B cell (primary cell): ENCODE measurements around the gene PAMR1. TPM values are rescaled to one million over a fixed set of nuclear protein-coding genes. Genes with fewer than 3 reads are reported as not detected.

Experiments used
- ATAC-seq: fragments of 200-7000 bp; cut with Tn5 transposase; one replicate; pipeline ENCODE4 v1.10.0; 2021; ENCODE audit warnings: low read depth, mild to moderate bottlenecking, moderate number of reproducible peaks, moderate library complexity
- CTCF ChIA-PET: fragments of 350-600 bp; sonication (Branson Sonifier 250); formaldehyde crosslinking; loops from one replicate; lab custom pipeline; 2021; ENCODE audit warnings: antibody characterized with exemption, inconsistent platforms; lab: Charles Lee
- POLR2A ChIA-PET: fragments of 350-600 bp; sonication (Branson Sonifier 250); formaldehyde crosslinking; loops from one replicate; lab custom pipeline; 2021; ENCODE audit warnings: antibody characterized with exemption; lab: Charles Lee
- DNase-seq: peaks from one replicate; pipeline ENCODE4 v3.0.0; 2013
- H2AFZ ChIP-seq: 2 replicates; pipeline ENCODE4 v1.6.1; 2012; ENCODE audit warnings: mild to moderate bottlenecking, low read depth, low read length; ENCODE audit not compliant: insufficient read depth, poor library complexity, severe bottlenecking
- H3K27ac ChIP-seq, 2 donors: 1 replicate in 1 of 2; 2 replicates in 1 of 2; pipeline ENCODE4 v1.5.1; 2012 to 2013; ENCODE audit warnings: low read length in 2 of 2, mild to moderate bottlenecking in 2 of 2, moderate library complexity in 1 of 2
- H3K27me3 ChIP-seq, 4 experiments: fragments of 200-600 bp in 1 of 4; sonication (generic) in 1 of 4; replicated peaks in 1 of 4; 1 replicate in 2 of 4; 2 replicates in 2 of 4; pipeline versions ENCODE4 v1.6.1 to v1.7.0; 2013 to 2016; ENCODE audit warnings: low read length in 3 of 4, mild to moderate bottlenecking in 2 of 4, mixed read lengths in 1 of 4, moderate library complexity in 1 of 4; ENCODE audit not compliant: insufficient read depth in 4 of 4, control insufficient read depth in 3 of 4; ENCODE audit errors: control extremely low read depth in 1 of 4
- H3K36me3 ChIP-seq, 2 experiments: replicated peaks in 1 of 2; 1 replicate in 1 of 2; 2 replicates in 1 of 2; pipeline versions ENCODE4 v1.6.1 to v1.7.1; 2013; ENCODE audit warnings: low read length in 1 of 2; ENCODE audit not compliant: insufficient read depth in 2 of 2, control insufficient read depth in 1 of 2; ENCODE audit errors: control extremely low read depth in 1 of 2, extremely low read depth in 1 of 2
- H3K4me1 ChIP-seq, 2 donors: fragments of 200-600 bp in 1 of 2; sonication (generic) in 1 of 2; 1 replicate in 1 of 2; 2 replicates in 1 of 2; pipeline versions ENCODE4 v1.5.1 to v1.6.1; 2013 to 2017; ENCODE audit warnings: low read length in 2 of 2; ENCODE audit not compliant: control insufficient read depth in 2 of 2, insufficient read depth in 2 of 2
- H3K4me2 ChIP-seq: replicated peaks from 2 replicates; pipeline ENCODE3; 2012; ENCODE audit warnings: mild to moderate bottlenecking, low read depth, low read length; ENCODE audit not compliant: poor library complexity, severe bottlenecking
- H3K4me3 ChIP-seq, 5 experiments: fragments of 200-600 bp in 1 of 5; sonication (generic) in 1 of 5; 1 replicate in 3 of 5; 2 replicates in 2 of 5; pipeline versions ENCODE4 v1.5.1 to v1.7.0; 2011 to 2016; ENCODE audit warnings: low read length in 4 of 5, mild to moderate bottlenecking in 4 of 5, low read depth in 2 of 5, control low read depth in 1 of 5, moderate library complexity in 1 of 5; ENCODE audit not compliant: insufficient read depth in 1 of 5; ENCODE audit errors: control extremely low read depth in 1 of 5, extremely low read depth in 1 of 5
- H3K79me2 ChIP-seq: fragments of 200-600 bp; sonication (generic); one replicate; pipeline ENCODE4 v1.6.0; 2016; ENCODE audit warnings: low read length; ENCODE audit not compliant: control insufficient read depth, insufficient read depth
- H3K9ac ChIP-seq: fragments of 200-600 bp; sonication (generic); 2 replicates; pipeline ENCODE4 v1.6.1; 2017; ENCODE audit warnings: mild to moderate bottlenecking, low read length, moderate library complexity
- H3K9me3 ChIP-seq, 3 donors: one replicate each; pipeline versions ENCODE4 v1.6.1 to v1.7.1; 2013; ENCODE audit warnings: low read length in 2 of 3; ENCODE audit not compliant: control insufficient read depth in 2 of 3, insufficient read depth in 1 of 3; ENCODE audit errors: control extremely low read depth in 1 of 3
- H4K20me1 ChIP-seq: 2 replicates; pipeline ENCODE4 v1.6.0; 2012; ENCODE audit warnings: mild to moderate bottlenecking, low read length; ENCODE audit not compliant: insufficient read depth, control insufficient read depth, poor library complexity, severe bottlenecking
- H3K27ac Mint-ChIP-seq: one replicate; pipeline ENCODE4 v1.8.0; 2021; ENCODE audit warnings: mixed read lengths
- H3K27me3 Mint-ChIP-seq: one replicate; pipeline ENCODE4 v1.8.0; 2021; ENCODE audit warnings: mixed read lengths
- H3K4me1 Mint-ChIP-seq: one replicate; pipeline ENCODE4 v1.8.0; 2021; ENCODE audit warnings: mixed read lengths
- H3K4me3 Mint-ChIP-seq: one replicate; pipeline ENCODE4 v1.8.0; 2021; ENCODE audit warnings: mixed read lengths
- H3K9me3 Mint-ChIP-seq: one replicate; pipeline ENCODE4 v1.8.0; 2022; ENCODE audit warnings: mixed read lengths; ENCODE audit not compliant: insufficient read depth
- CTCF ChIP-seq: fragments of 200-600 bp; IDR thresholded peaks from one replicate; pipeline ENCODE4 v1.8.0; 2022; ENCODE audit warnings: antibody characterized with exemption, mild to moderate bottlenecking
- EZH2 ChIP-seq: IDR thresholded peaks from 2 replicates; pipeline ENCODE4 v1.6.1; 2012; ENCODE audit warnings: borderline replicate concordance, low read depth, mild to moderate bottlenecking, moderate library complexity, low read length; ENCODE audit not compliant: insufficient read depth, poor library complexity, severe bottlenecking
- WGBS: methylation state at CpG from one replicate; pipeline ENCODE4 v1.1.5; 2013; ENCODE audit warnings: missing lambda C conversion rate; ENCODE audit not compliant: insufficient coverage; 5-methylcytosine and 5-hydroxymethylcytosine counted together
- intact Hi-C: fragments of 100-400 bp; cut with micrococcal nuclease; formaldehyde crosslinking; loops from one replicate; pipeline ENCODE4 v1.10.0; 2022
- polyA plus RNA-seq: library from polyadenylated mRNA; depleted of rRNA; stranded (reverse); fragments of >200 nt; gene quantifications from 2 replicates; pipeline ENCODE4 v1.2.3, GENCODE V29; 2012
- total RNA-seq, 2 donors: library from RNA; stranded (reverse); fragments of 120-200 nt in 1 of 2; gene quantifications; 1 replicate in 1 of 2; 2 replicates in 1 of 2; pipeline versions ENCODE4 v1.2.3 to v1.2.4, GENCODE V29; 2013 to 2022

The PAMR1 gene
- total and polyA plus RNA-seq, 2 donors (not counting 1 experiment from before 2014, with no cell fraction given): not detected

- Histone ChIP-seq H3K9me3 (no peaks in the 10 kb centered on the region), H3K9ac (no peak overlapping the region), H4K20me1 (no peaks in the 10 kb centered on the region), H3K36me3 (no peaks in the 10 kb centered on the region), H3K79me2 (no peaks in the 10 kb centered on the region), H2AFZ (no peak overlapping the region), H3K4me1 (no peaks in the 10 kb centered on the region), H3K27me3 (peaks cover 0 to 9% (median 3%) of the 10 kb centered on the region in 4 experiments), H3K27ac (no peak overlapping the region), H3K4me3 (no peak overlapping the region), H3K4me2 (no peak overlapping the region)
- peaks cover 52% of the 10 kb centered on the region for H3K27me3 Mint-ChIP-seq
- ATAC-seq (no peak), DNase-seq (no peak)
- H3K27ac Mint-ChIP-seq: no peak overlapping the region
- WGBS: 81% methylated on average over 3 of the region's 7 CpGs
- H3K4me1 Mint-ChIP-seq: no peaks in the 10 kb centered on the region
- CTCF ChIA-PET: interaction anchor here (0.7 kb wide), 1 partner anchor 11 kb away, joined by 4 read pairs; no protein-coding TSS in a partner anchor
- TF ChIP-seq EZH2 (no peak), CTCF (no peak)
- H3K4me3 Mint-ChIP-seq: no peak overlapping the region
- POLR2A ChIA-PET: no interaction called here
- intact Hi-C loops: no loop called here
- peaks cover 3% of the 10 kb centered on the region for H3K9me3 Mint-ChIP-seq
These were observed 51.5 kb downstream of the PAMR1 start for GRCh38 chr11:35473795-35474374.

GRCh38 chr11:35470616-35471015 lies 54.8 kb downstream of the PAMR1 start:
- H3K9me3 ChIP-seq: no peaks in the 10 kb centered on the region
- intact Hi-C loops: no loop called here
- no peaks in the 10 kb centered on the region for H3K4me1 ChIP-seq
- ATAC-seq (no peak), DNase-seq (no peak)
- no peak overlapping the region for H3K4me3 ChIP-seq
- Mint-ChIP-seq H3K4me1 (no peaks in the 10 kb centered on the region), H3K4me3 (no peak overlapping the region), H3K27me3 (peaks cover 49% of the 10 kb centered on the region), H3K27ac (no peak overlapping the region), H3K9me3 (no peaks in the 10 kb centered on the region)
- POLR2A ChIA-PET: no interaction called here
- H3K27me3 ChIP-seq: peaks cover 0 to 9% (median 3%) of the 10 kb centered on the region in 4 experiments
- no peak overlapping the region for H3K9ac ChIP-seq
- H2AFZ ChIP-seq: no peak overlapping the region
- TF ChIP-seq CTCF: no peak
- H3K27ac ChIP-seq: no peak overlapping the region
- H3K36me3 ChIP-seq: no peaks in the 10 kb centered on the region
- CTCF ChIA-PET: no interaction called here
- no peaks in the 10 kb centered on the region for H4K20me1 ChIP-seq
- no peaks in the 10 kb centered on the region for H3K79me2 ChIP-seq
- H3K4me2 ChIP-seq: no peak overlapping the region
- WGBS: 89% methylated on average over 12 of the region's 13 CpGs
